ENCODE results near the gene VGLL3.
"Not testable (repeated sequence)": the region's sequence is repeated elsewhere in the genome, so short reads cannot be mapped to it uniquely, and the experiment has no call there.

Gene VGLL3, protein sequence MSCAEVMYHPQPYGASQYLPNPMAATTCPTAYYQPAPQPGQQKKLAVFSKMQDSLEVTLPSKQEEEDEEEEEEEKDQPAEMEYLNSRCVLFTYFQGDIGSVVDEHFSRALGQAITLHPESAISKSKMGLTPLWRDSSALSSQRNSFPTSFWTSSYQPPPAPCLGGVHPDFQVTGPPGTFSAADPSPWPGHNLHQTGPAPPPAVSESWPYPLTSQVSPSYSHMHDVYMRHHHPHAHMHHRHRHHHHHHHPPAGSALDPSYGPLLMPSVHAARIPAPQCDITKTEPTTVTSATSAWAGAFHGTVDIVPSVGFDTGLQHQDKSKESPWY

DNA sequence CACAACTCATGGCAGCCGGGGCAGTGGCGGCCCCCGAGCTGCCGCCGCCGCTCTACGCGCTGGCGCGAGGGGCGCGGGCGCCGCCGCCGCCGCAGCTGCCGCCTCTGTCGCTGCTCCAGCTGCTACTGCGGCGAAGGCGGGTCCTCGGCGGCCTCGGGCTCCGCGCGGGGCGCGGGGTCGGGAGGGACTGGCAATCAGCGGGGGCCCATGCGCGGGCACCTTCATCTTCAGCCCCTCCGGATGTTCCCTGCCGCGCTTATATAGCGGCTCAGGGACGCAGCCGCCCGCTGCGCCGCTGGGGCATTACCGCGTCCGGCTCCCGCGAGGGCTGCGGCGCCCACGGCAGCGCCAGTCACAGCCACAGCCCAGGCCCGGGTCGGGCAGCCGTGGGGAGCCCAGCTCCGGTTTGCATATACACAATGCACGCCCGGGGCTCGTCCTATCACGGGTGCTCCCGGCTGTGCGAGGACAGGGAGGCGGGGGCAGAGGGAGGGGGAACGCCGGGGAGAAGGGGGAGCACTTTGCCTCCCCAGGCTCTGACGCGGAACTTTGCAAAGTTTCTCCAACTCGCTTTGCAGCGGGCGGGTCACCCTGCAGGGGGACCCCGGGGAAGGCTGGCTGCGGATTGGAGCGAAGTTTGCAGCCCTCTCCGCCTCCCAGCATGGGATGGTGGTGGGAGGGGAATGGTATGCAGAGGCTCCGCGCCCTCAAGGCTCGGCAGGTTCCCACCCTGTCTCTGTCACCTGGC lies at the start of gene VGLL3:
TSS of gene VGLL3 (minus strand) at position 416 of the 748 bp plus-strand sequence. CDS start at position 10, 406 bp downstream.
- FAIRE-seq = no peak

DNA sequence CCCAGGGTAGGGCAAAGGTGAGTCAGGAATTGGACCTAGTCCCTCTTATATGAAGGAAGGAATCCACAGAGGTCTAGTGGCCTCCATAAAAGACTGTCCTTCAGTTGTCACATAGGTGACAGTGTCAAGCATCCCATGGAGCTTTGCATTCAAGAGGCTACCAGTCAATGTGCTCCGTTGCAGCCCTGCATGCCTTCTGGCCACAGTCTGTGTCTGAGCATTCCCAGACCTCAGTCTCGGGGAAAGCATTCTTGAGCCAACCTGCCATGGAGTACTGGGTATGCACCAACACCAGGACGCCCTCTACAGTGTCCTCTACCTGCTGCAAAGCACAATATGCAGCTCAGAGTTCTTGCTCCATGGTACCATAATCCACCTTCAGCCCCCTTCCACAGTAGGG lies 46.7 kb upstream of the VGLL3 start:
- FAIRE-seq = no peak

DNA sequence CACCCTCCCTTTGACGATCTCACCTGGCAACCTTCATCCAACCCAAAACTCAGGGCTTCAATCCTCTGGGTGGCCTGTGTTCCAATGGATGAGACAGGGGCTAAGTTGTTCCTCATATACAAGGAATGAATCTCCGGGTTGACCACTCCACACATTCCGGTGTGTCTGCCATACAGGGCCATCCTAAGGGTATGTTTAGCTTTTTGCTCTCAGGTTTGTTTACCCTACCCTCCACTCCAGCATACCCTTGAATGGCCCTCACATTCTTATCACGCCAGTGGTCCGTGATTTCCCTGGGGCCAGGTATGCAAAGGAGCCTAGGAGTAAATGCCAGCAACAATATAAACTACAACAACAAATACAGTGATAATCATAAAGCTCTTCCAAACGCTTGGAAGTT lies 45.7 kb upstream of the VGLL3 start:
- no peak for FAIRE-seq

DNA sequence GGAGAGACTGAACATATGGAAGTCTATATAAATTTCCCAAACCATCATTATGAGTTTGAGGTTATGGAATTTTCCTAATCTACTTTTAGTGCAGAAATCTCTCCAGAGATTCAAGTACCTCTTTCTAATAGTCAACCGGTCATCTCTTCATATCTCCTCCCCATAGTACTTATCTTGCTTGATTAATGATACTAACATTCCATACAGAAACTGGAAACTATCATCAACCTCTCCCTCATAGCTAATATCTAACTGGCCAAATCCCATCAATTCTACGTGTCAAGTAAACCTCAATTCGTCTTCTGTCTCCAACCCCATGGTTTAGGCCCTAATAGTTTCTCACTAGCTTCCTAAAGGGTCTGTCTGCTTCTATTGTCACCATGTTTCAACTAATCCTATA lies 44.4 kb upstream of the VGLL3 start:
- no peak for FAIRE-seq

DNA sequence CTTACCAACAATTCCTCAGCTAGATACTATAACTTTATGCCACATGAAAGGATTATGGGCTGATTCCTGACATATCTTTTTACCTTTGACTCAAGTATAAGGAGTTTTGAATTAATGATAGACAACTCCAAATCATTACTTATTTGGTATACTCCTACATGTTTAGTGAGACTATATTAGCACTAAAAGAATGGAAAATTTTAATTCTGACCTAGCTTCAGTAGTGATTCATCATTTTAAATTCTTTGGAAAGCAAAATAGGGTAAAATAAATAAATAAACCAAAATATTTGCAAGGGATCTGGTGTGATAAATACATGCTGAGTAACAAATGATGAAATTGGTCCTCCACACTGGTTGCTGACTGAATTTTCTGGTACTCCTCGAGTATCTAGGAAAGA lies 42.3 kb upstream of the VGLL3 start:
- no peak for FAIRE-seq

DNA sequence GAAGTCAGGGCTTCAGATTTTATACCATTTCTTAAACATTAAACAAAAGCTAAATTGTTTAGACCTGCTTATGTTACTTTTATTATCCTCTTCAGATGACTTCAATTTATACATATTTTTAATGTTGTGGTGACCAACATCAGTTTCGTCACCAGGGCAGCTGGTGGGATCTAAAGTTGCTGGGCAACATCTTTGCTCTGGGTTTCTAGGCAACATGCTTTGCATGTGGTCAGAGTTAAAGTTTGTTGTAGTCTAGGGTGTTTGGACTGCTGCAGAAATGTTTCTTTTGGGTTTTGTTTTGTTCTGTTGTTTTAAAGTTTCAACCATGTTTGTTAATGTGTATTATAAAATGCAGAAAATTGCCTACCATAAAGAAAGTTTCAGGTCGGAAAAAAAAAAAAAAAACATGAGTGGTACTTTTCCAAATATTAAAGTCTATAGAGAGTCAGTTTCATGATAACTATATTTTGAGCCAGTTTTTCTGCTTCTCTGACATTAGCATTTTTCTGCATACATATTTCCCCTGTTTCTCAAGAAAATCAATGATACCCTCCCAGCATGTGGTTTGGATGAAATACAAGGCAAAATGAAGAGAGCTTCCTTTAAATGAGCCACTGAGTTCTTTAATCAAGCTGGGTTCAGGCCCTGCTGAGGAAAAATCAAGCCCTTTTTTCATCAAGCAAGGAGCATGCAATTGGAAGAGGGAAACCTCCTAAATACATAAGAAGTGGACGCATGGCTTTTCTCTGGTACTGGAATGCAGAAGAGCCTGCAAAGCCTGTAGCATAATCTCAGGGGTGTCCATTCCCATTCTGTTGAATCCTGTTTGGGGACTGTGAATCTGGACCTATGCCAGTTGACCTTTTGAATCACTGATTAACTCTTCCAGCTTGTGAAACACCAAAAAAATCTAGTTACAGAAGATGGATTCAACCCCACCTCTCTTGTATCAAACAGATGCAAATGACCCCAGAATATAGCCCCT lies 35.0 kb upstream of the VGLL3 start:
- no peak for FAIRE-seq

DNA sequence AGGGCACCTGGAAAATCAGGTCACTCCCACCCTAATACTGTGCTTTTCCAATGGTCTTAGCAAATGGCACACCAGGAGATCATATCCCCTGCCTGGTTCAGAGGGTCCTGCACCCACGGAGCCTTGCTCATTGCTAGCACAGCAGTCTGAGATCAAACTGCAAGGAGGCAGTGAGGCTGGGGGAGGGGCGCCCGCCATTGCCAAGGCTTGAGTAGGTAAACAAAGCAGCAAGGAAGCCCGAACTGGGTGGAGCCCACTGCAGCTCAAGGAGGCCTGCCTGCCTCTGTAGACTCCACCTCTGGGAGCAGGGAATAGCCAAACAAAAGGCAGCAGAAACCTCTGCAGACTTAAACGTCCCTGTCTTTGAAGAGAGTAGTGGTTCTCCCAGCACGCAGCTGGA lies 26.4 kb upstream of the VGLL3 start:
- not testable (repeated sequence) for FAIRE-seq

DNA sequence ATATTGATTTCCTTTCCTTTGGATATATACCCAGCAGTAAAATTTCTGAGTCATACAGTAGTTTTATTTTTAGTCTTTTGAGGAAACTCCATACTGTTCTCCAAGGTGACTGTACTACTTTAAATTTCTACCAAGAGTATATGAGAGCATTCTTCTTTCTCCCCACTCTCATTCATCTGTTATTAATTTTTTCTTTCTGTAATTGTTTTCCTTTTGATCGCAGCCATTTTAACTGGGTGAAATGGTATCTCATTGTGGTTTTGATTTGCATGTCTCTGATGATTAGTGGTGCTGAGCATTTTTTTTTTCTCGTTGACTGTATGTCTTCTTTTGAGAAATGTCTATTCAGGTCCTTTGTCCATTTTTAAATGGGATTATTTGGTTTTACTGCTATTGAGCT lies 18.3 kb upstream of the VGLL3 start:
- FAIRE-seq = no peak

DNA sequence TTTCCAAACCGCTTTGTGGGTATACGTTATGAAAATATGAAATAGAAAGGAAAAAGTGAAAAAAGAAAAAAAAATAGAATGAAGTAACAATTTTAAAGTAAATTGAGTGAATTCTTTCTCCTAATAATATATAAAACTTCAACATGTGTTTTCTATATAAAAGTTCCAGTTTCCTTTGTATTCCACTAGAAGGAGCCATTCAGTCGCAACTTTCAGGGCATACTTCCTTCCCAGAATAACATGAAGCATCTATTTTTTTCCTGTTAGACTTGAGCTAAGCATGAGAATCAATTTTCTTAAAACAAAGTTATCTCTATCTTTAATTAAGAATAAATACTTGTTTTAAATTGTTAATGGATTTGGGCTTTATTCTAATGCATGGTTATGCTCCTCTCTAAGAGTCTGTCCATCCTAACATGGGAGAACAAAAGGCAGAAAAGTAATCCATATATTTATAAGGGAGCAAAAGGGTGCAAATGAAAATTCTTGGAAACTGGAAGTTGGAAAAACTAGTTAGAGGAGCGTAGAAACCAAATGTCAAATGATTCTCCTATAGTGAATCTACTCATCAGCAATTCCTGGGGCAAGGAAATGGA lies 16.0 kb upstream of the VGLL3 start:
- no peak for FAIRE-seq

DNA sequence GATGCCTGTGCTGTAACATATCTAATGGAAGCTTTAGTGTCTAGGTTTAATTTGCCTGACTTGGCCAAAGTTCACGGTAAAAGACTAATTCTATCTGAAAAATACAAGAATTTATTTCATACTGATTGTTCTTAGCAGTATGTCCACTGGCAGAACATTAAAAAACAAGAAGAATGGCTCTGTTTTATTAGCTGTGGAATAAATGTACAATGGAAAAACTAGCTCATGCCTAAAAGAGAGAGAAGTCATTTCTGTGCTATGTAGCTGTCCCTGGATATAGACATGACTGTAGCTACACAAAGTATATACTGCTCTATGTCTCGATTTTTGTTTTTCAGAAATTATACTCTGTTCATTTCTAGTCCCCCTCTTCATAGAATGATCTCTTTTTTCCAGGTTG lies 13.9 kb upstream of the VGLL3 start:
- FAIRE-seq = no peak

DNA sequence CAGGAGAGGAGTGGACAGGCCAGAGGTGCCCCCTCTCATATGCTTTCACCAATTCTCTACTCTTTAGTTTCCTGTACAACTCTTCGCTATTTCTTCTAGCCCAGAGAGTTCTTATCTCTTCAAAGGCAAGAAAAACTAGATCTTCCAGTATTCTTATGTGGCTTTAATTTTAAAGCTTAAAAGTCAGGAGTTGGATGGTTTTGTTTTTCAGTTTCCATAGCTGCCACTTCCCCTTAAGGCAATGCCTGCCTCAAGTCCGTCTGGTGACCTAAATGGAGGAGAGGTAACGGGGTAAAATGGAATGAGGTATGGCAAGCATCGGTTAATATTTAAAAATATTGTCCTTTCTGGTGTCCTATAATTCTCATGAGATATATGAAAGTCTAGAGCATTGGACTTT lies 11.4 kb upstream of the VGLL3 start:
- no peak for FAIRE-seq

DNA sequence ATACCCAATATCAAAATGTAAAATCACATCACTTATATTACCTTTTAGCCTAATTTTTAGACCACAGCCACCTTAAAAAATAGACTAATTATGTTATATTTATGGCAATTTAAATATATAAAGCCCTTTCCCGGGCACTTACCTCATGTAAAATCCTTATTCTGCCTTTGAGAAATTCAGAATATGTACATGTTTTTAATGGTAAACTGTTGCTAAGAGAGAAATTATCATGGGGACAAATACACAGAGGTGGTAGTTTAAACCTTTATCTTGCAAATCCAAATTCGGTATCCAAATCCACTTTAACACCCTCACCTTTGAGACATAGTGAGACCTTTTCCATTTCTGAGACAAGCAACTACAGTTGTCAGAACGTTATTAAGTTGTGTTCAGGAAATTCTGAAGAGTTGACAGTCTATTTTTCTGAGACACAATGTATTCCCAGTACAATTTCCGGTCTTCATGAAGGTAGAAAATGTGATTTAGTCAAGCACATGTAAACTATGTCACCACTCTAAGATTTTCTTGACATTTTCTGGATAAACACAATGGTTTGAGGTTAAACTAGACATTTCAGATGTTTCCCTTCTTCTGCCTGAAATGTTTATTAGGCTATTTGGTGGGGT lies 10.6 kb upstream of the VGLL3 start:
- FAIRE-seq = no peak

DNA sequence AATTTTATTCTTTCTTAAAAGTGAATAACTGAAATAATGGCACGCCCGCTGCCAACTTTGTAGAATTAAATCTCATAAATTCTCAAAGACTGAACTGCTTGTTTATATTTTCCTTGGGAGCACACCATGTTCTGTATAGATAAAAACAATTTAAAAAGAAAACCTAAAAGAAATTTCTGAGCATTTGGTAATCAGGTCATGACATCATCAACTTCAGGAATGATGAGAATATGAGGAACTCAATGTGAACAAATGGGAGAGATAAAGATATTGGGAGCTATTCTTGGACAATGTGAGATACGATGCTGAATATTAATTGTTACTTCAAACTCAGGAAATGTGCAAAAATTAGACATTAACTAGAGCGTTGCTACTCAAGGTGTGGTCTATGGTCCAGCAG lies 10.0 kb upstream of the VGLL3 start:
- FAIRE-seq = no peak

DNA sequence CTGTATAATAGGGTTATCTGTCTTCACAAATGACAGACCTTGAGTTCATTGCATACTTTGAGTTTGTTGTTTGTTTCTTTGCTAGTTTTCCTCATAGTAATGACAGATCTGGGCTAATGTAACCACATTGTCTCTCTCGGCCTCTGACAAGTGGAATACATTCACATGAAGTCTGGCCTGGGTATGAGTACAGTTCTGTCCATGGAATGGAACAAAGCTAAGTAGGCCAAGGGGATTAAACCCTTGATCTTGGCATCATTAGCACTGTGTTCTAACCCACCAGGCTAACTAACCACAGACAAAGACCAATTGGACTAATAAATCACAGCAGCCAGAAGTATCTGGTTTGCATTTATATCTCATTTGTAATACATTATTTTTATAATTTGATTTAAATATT lies 7.6 kb upstream of the VGLL3 start:
- no peak for FAIRE-seq

DNA sequence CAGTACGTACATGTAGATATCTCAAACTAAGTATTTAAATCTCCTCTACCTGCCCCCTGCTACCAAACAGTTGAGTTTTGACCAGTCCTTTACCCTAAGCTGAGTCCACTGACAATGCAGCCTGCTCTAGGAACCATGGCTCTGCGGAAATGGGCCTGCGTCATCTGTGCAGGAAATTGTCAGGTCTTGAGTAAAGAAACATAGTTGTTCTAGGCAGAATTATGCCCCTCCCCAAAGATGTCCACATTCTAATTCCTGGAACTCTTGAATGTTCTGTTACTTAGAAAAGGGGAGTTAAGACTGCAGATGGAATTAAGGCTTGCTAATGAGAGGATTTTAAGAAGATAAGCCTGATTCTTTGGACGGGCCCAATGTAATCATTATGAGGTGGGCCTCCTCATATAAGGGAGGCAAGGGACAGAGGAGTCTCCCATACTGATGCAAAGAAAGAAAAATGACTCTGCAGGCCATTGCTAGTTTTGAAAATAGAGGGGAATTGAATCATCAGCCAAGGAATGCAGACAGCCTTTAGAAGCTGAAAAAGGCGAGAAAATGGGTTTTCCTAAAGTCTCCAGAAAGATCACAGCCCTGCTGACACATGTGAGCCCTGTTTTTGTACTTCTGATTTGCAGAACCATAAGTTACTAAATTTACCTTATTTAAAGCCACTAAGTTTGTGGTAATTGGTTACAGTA lies 5.5 kb upstream of the VGLL3 start:
- FAIRE-seq = no peak

DNA sequence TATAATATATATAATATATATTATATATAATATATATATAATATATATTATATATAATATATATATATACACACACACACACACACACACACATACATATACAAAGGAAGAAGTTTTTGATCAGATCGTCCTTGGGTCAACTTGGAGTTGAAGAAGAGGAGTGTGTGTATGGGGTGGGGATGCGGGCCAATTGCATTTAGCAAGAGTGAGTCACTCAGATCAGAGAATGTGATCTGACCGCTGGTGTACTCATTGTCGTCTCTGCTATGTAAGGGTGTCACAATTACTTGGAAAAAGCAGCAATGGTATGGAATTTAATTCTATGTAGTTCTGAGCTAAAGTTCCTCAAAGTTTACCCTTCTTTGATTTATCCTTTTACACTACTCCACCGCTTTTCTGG lies 4.6 kb upstream of the VGLL3 start:
- no peak for FAIRE-seq

DNA sequence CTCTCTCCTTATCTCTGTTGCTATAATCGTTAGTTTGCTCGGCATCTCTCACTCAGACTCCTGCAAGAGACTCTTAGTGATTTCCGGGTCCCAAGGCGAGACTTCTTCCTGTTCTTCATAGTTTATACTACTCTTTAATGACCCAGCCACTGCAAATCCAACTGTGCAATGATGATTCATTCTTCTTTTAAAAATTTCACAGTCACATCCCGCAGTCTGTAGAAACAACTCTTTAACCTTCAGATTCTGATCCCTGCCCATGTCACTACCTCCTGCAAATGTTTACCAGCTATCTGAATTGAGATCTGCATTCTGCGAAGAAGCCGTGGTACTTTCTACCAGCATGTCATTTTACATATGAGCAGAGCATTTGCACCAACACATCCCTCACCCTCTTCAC lies 2.8 kb upstream of the VGLL3 start:
- no peak for FAIRE-seq

DNA sequence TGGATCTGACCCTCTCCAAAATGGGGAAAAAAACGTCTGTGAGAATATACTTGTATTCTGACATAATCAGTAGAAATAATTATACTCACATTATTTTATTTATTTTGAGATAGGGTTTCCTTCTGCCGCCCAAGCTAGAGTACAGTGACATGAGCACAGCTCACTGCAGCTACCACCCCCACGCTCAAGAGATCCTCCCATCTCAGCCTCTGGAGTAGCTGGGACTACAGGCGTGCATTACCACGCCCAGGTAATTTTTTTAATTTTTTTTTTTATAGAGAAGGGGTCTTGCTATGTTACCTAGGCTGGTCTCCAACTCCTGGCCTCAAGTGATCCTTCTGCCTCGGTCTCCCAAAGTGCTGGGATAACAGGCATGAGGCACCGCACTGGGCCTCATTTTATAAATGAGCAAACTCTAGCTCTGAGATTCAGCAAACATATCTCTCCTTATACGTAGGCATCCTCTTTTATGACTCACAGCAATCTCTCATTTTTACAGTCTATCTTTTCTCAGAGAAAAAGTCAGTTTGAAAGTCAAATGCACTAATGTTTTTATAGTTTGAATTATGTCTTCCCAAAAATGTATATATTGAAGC lies 989 bp upstream of the VGLL3 start:
- FAIRE-seq = no peak

DNA sequence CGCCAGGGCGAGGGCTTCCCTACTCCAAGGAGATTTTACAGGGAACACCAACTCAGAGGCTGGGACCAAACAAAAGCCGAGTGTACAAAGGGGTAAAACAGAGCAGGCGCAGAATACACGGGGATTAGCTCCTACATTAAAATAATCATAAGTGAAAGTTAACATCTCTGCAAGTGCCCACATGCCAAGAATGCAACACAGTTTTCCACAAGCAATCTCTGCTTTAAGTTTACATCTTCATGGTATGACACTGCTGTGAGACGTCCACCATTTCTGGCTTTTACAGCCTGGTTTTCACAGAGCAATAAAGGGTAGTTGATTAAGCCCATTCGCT lies 500 bp upstream of the VGLL3 start:
- no peak for FAIRE-seq

DNA sequence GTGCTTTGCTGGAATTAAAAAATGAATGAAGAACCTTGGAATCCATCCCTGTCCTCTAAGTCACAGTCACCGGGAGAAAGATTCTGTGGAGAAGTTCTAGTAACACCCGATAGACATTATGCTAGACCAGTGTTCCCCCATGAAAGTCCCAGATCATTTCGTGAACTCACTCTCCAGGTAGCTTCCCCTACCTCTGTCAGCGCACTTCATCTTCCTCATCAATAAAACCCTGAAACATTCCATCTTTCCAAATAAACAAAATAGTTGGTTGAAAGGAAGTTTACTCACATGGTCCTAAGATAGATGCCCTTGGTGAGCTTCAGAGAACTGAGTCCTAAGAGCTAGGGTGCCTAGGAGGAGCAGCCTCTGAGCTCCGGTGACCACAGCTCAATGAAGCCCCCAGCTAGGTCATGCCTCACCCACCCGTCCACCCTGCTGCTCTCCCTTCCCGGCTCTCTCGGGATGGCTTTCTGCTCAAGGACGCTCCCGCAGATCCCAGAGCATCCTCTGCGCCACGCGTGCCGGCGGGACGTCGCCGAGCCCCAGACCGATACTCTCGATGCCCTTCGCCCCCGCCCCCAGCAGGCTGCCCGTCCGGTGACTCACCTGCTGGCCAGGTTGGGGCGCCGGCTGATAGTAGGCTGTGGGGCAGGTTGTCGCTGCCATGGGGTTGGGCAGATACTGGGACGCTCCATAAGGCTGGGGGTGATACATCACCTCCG lies 776 bp downstream of the VGLL3 start:
- FAIRE-seq = no peak

DNA sequence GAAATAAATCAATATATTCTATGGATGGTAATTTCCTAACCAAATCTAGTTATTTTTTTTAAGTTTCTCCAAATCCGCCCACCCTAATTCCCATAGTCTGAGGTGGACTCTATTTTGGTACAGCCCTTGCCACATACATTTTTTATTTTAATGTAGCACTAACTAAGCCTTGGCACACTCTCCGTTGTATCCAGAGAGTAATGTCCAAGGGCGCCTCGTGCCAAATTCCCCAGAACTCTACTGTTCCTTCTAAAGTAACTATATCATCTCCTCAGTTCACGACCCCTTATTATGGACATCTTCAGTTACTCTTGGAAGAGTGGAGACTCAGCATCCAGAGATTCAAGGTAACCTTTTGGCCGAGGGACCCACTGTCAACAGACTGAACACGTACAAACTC lies 1.3 kb downstream of the VGLL3 start:
- FAIRE-seq = no peak
